GM12878 (cell line): ENCODE measurements around the gene GH1. TPM values are rescaled to one million over a fixed set of nuclear protein-coding genes. Genes with fewer than 3 reads are reported as not detected.

Experiments used
- ATAC-seq: fragments of 200-7000 bp; cut with Tn5 transposase; 3 replicates; pipeline ENCODE4 v1.9.1; 2020; ENCODE audit warnings: mild to moderate bottlenecking, moderate library complexity
- BruUV-seq: library from RNA; stranded (reverse); fragments of 400-500 nt; replicated peaks from 2 replicates; lab custom pipeline; 2021; lab: Mats Ljungman, UMichigan
- CTCF ChIA-PET: fragments of 300-600 bp; sonication (Branson Sonifier 250); formaldehyde crosslinking; extraction: SDS; loops from one replicate; lab custom pipeline; 2021; ENCODE audit warnings: inconsistent platforms; lab: Yijun Ruan, JAX
- POLR2A ChIA-PET: fragments of 350-600 bp; formaldehyde crosslinking; extraction: SDS; loops from one replicate; lab custom pipeline; 2021; ENCODE audit warnings: inconsistent platforms; lab: Charles Lee
- RAD21 ChIA-PET: fragments of 300-600 bp; sonication (Branson Sonifier 250); formaldehyde crosslinking; loops from one replicate; lab custom pipeline; 2023; ENCODE audit warnings: antibody characterized with exemption; ENCODE audit not compliant: unreplicated experiment; lab: Charles Lee
- SMC1A ChIA-PET: fragments of 300-600 bp; sonication (Branson Sonifier 250); formaldehyde crosslinking; loops from one replicate; lab custom pipeline; 2023; ENCODE audit not compliant: unreplicated experiment, uncharacterized antibody; lab: Charles Lee
- DNase-seq: peaks from one replicate; pipeline ENCODE4 v3.0.0-alpha.2; 2011; ENCODE audit warnings: low read depth, low spot score
- FAIRE-seq: peaks from 3 replicates; lab custom pipeline; 2011; peaks lifted over from hg19 to GRCh38; lab: Jason Lieb, UNC
- H2AFZ ChIP-seq: 2 replicates; pipeline ENCODE4 v1.6.0; 2011; ENCODE audit warnings: low read depth, low read length, control low read depth; ENCODE audit not compliant: control insufficient read depth
- H3K27ac ChIP-seq: 2 replicates; pipeline ENCODE4 v1.5.1; 2011; ENCODE audit warnings: control low read depth; ENCODE audit not compliant: control insufficient read depth, insufficient read depth
- H3K27me3 ChIP-seq, 2 experiments: replicated peaks in 1 of 2; 2 replicates each; pipeline versions ENCODE4 v1.6.0 to v1.6.1; 2011; ENCODE audit warnings: low read length in 1 of 2; ENCODE audit not compliant: control insufficient read depth in 2 of 2, insufficient read depth in 2 of 2
- H3K36me3 ChIP-seq, 2 experiments: 2 replicates each; pipeline ENCODE4 v1.5.1; 2011; ENCODE audit warnings: low read length in 1 of 2; ENCODE audit not compliant: control insufficient read depth in 2 of 2, insufficient read depth in 2 of 2
- H3K4me1 ChIP-seq: 2 replicates; pipeline ENCODE4 v1.6.1; 2011; ENCODE audit warnings: mild to moderate bottlenecking, low read length, moderate library complexity, mixed read lengths; ENCODE audit not compliant: control insufficient read depth, insufficient read depth
- H3K4me2 ChIP-seq: 2 replicates; pipeline ENCODE4 v1.6.0; 2011; ENCODE audit warnings: control low read depth; ENCODE audit not compliant: control insufficient read depth, insufficient read depth
- H3K4me3 ChIP-seq: fragments of 200-600 bp; sonication (generic); 2 replicates; pipeline ENCODE4 v1.5.1; 2016
- H3K79me2 ChIP-seq: 2 replicates; pipeline ENCODE4 v1.6.0; 2011; ENCODE audit warnings: low read length; ENCODE audit not compliant: control insufficient read depth, insufficient read depth
- H3K9ac ChIP-seq: 2 replicates; pipeline ENCODE4 v1.8.0; 2011; ENCODE audit warnings: low read length, control low read depth, mixed read lengths; ENCODE audit not compliant: control insufficient read depth, insufficient read depth
- H3K9me3 ChIP-seq: replicated peaks from 3 replicates; pipeline ENCODE4 v1.5.1; 2011; ENCODE audit warnings: mild to moderate bottlenecking, low read length; ENCODE audit not compliant: control insufficient read depth, insufficient read depth
- H4K20me1 ChIP-seq: 2 replicates; pipeline ENCODE4 v1.6.0; 2011; ENCODE audit not compliant: control insufficient read depth, insufficient read depth
- HSF1 ChIP-seq: fragments of 150-350 bp; IDR thresholded peaks from 2 replicates; pipeline ENCODE4 v1.6.1; 2014; ENCODE audit warnings: mild to moderate bottlenecking, low read depth, low read length
- MEF2B ChIP-seq: fragments of 450-650 bp; IDR thresholded peaks from 2 replicates; pipeline ENCODE4 v1.6.1; 2018; ENCODE audit warnings: mild to moderate bottlenecking, moderate library complexity; ENCODE audit not compliant: partially characterized antibody, poor library complexity, severe bottlenecking
- NFYA ChIP-seq: IDR thresholded peaks from 2 replicates; pipeline ENCODE4 v1.6.1; 2011; ENCODE audit warnings: low read depth, mild to moderate bottlenecking, low read length, improper control_type of control experiment, borderline replicate concordance
- NR2C1 ChIP-seq: fragments of 450-650 bp; IDR thresholded peaks from 2 replicates; pipeline ENCODE4 v1.6.1; 2017; ENCODE audit warnings: antibody characterized with exemption, mild to moderate bottlenecking, moderate library complexity
- SPI1 ChIP-seq: IDR thresholded peaks from 2 replicates; pipeline ENCODE4 v1.6.1; 2011; ENCODE audit warnings: low read depth, mild to moderate bottlenecking, low read length, moderate library complexity, borderline replicate concordance; ENCODE audit not compliant: insufficient read depth
- SUZ12 ChIP-seq: fragments of 200-600 bp; sonication (generic); IDR thresholded peaks from one replicate; pipeline ENCODE4 v1.6.1; 2018; ENCODE audit warnings: antibody characterized with exemption, mild to moderate bottlenecking; ENCODE audit not compliant: unreplicated experiment
- TARDBP ChIP-seq: IDR thresholded peaks from 2 replicates; pipeline ENCODE4 v1.6.1; 2016; ENCODE audit warnings: borderline replicate concordance
- YY1 ChIP-seq: IDR thresholded peaks from 2 replicates; pipeline ENCODE4 v1.6.1; 2011; ENCODE audit warnings: low read depth, mild to moderate bottlenecking, low read length
- WGBS: methylation state at CpG from one replicate; pipeline ENCODE4 v1.1.6; 2016; ENCODE audit warnings: low lambda C conversion rate; ENCODE audit not compliant: insufficient replicate concordance, insufficient coverage; ENCODE audit errors: missing lambda C conversion rate; 5-methylcytosine and 5-hydroxymethylcytosine counted together
- in situ Hi-C: fragments of 300-500 bp; cut with MboI; formaldehyde crosslinking; loops from 9 replicates; pipeline ENCODE4 v1.14.3; 2018; ENCODE audit warnings: mixed read lengths
- intact Hi-C: fragments of 100-400 bp; cut with micrococcal nuclease; formaldehyde crosslinking; loops from one replicate; pipeline ENCODE4 v1.14.2; 2022; ENCODE audit not compliant: unreplicated experiment
- polyA plus RNA-seq, 11 experiments: library from polyadenylated mRNA; depleted of rRNA in 4 of 11; unstranded in 6 of 11; stranded (reverse) in 5 of 11; fragments of >200 nt; fragmentation: Nextera tagmentation in 4 of 11; fragmentation: Illumina TruSeq in 1 of 11; extraction: Ambion mirVana in 4 of 11; extraction: Trizol in 1 of 11; gene quantifications; 1 replicate in 1 of 11; 2 replicates in 10 of 11; pipeline versions ENCODE4 v1.2.1 to v1.2.3, GENCODE V29; 2011 to 2016; ENCODE audit warnings: inconsistent platforms in 2 of 11, missing spikeins in 2 of 11, low read depth in 1 of 11
- total RNA-seq, 4 experiments: library from RNA; depleted of rRNA in 3 of 4; stranded (reverse); fragments of >200 nt in 3 of 4; fragmentation: Illumina TruSeq in 1 of 4; extraction: Trizol in 1 of 4; gene quantifications; 2 replicates each; pipeline versions ENCODE4 v1.2.1 to v1.2.3, GENCODE V29; 2013 to 2021
- TF ChIP-seq, protein P1 (sequence below): fragments of 150-350 bp; IDR thresholded peaks from 2 replicates; pipeline ENCODE4 v1.6.1; 2016; ENCODE audit warnings: low read depth, low read length
- TF ChIP-seq, protein P2 (sequence below): IDR thresholded peaks from 2 replicates; pipeline ENCODE4 v1.6.1; 2011; ENCODE audit warnings: low read depth, mild to moderate bottlenecking, low read length, moderate library complexity, borderline replicate concordance; ENCODE audit errors: extremely low read depth
- TF ChIP-seq, protein P3 (sequence below): IDR thresholded peaks from 2 replicates; pipeline ENCODE4 v1.6.1; 2011; ENCODE audit warnings: borderline replicate concordance, low read depth, mild to moderate bottlenecking, moderate library complexity, mixed read lengths, low read length; ENCODE audit not compliant: insufficient read depth; ENCODE audit errors: extremely low read length

The GH1 gene
- total and polyA plus RNA-seq, 10 of the 15 experiments (the other 5 are each of a cell fraction or from before 2014, with no cell fraction given): 0.13 to 0.42 TPM; not detected in 8

- RAD21 ChIA-PET: interaction anchor here (1.2 to 7.8 kb wide), 4 partner anchors 9 to 62 kb away, joined by 3 to 97 read pairs (median 6); partner anchors contain the start of gene GH1
- FAIRE-seq: no peak
Measured at GRCh38 chr17:63955791-63956190, 37.2 kb upstream of the GH1 start.

More at GRCh38 chr17:63955791-63956190, 37.2 kb upstream of the GH1 start:
- Histone ChIP-seq H3K4me1 (peaks cover 14% of the 10 kb centered on the region), H4K20me1 (no peaks in the 10 kb centered on the region), H3K9ac (no peak overlapping the region), H3K27me3 (no peaks in the 10 kb centered on the region), H3K4me3 (no peak overlapping the region), H3K36me3 (no peaks in the 10 kb centered on the region), H3K4me2 (no peak overlapping the region), H3K9me3 (no peaks in the 10 kb centered on the region), H3K27ac (no peak overlapping the region), H2AFZ (no peak overlapping the region), H3K79me2 (no peaks in the 10 kb centered on the region)
- ChIA-PET CTCF (interaction anchor here (0.9 to 11.0 kb wide), 7 partner anchors 9 to 71 kb away, joined by 3 to 315 read pairs (median 15); partner anchors contain the start of genes CSHL1 and GH1), SMC1A (interaction anchor here (1.0 to 9.9 kb wide), 6 partner anchors 10 to 71 kb away, joined by 3 to 155 read pairs (median 6); partner anchors contain the start of gene GH1), POLR2A (no interaction called here)
- no peak for TF ChIP-seq NR2C1
- TF ChIP-seq YY1: no peak
- TF ChIP-seq, protein P1, sequence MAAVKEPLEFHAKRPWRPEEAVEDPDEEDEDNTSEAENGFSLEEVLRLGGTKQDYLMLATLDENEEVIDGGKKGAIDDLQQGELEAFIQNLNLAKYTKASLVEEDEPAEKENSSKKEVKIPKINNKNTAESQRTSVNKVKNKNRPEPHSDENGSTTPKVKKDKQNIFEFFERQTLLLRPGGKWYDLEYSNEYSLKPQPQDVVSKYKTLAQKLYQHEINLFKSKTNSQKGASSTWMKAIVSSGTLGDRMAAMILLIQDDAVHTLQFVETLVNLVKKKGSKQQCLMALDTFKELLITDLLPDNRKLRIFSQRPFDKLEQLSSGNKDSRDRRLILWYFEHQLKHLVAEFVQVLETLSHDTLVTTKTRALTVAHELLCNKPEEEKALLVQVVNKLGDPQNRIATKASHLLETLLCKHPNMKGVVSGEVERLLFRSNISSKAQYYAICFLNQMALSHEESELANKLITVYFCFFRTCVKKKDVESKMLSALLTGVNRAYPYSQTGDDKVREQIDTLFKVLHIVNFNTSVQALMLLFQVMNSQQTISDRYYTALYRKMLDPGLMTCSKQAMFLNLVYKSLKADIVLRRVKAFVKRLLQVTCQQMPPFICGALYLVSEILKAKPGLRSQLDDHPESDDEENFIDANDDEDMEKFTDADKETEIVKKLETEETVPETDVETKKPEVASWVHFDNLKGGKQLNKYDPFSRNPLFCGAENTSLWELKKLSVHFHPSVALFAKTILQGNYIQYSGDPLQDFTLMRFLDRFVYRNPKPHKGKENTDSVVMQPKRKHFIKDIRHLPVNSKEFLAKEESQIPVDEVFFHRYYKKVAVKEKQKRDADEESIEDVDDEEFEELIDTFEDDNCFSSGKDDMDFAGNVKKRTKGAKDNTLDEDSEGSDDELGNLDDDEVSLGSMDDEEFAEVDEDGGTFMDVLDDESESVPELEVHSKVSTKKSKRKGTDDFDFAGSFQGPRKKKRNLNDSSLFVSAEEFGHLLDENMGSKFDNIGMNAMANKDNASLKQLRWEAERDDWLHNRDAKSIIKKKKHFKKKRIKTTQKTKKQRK: no peak
- TF ChIP-seq, protein P2, sequence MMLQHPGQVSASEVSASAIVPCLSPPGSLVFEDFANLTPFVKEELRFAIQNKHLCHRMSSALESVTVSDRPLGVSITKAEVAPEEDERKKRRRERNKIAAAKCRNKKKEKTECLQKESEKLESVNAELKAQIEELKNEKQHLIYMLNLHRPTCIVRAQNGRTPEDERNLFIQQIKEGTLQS: no peak
- no peak for TF ChIP-seq SPI1
- no peak for TF ChIP-seq MEF2B
- TF ChIP-seq HSF1: no peak
- no peak for TF ChIP-seq SUZ12
- no peak for TF ChIP-seq NFYA
- TF ChIP-seq TARDBP: no peak
- TF ChIP-seq, protein P3, sequence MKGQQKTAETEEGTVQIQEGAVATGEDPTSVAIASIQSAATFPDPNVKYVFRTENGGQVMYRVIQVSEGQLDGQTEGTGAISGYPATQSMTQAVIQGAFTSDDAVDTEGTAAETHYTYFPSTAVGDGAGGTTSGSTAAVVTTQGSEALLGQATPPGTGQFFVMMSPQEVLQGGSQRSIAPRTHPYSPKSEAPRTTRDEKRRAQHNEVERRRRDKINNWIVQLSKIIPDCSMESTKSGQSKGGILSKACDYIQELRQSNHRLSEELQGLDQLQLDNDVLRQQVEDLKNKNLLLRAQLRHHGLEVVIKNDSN: no peak
- in situ Hi-C loops (no loop called here), intact Hi-C loops (no loop called here)
- ATAC-seq (no peak), DNase-seq (no peak)
- BruUV-seq: no TSS peak
- 73% methylated on average over 4 of the region's 4 CpGs for WGBS
